ENCODE data around the gene CSMD2. TPM values are rescaled to one million over a fixed set of nuclear protein-coding genes. Genes with fewer than 3 reads are reported as not detected.

Gene CSMD2
- total RNA-seq, 2 experiments from 2014 or later: not detected

DNA sequence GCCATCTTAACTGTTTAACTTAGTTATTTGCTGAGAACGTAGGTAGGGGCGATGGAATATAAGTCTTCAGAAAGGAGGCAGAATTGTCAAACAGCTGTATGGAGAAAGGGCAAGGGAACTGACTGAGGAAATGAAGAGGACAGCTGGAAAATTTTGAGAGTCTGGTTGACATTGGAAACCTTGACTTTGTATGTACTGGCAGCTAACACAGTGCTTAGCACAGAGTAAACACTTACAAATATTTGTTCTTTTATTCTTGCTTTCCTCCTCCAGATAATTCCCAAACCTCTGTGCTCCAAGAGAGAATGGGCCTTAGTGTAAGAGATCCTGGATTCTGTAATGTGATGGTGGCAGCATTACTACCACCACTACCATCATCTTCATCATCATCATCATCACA, 601.3 kb downstream of the CSMD2 start:
- H3K27ac ChIP-seq (ENCODE audit: low read depth, low read length, poor library complexity, severe bottlenecking): no peak overlapping the region
- no peak overlapping the region for H2AFZ ChIP-seq (ENCODE audit: low read length)
- intact Hi-C loops (cut with micrococcal nuclease; ENCODE audit: unreplicated experiment): no loop called here
- no peaks in the 10 kb centered on the region for H3K9me2 ChIP-seq (ENCODE audit: insufficient read depth, low read length)
- no peaks in the 10 kb centered on the region for H3K36me3 ChIP-seq (ENCODE audit: insufficient read depth, low read length)
- BruUV-seq (replicated peaks): no TSS peak
- DNase-seq (ENCODE audit: low spot score): no peak
- no peak overlapping the region for H3K4me3 ChIP-seq (ENCODE audit: low read depth, low read length, poor library complexity, severe bottlenecking)
- no peaks in the 10 kb centered on the region for H4K20me1 ChIP-seq (ENCODE audit: insufficient read depth, low read length)
- H3K4me1 ChIP-seq (ENCODE audit: insufficient read depth, low read length, poor library complexity, severe bottlenecking): no peaks in the 10 kb centered on the region
- ChIA-PET POLR2A (no interaction called here), CTCF (ENCODE audit: unreplicated experiment) (no interaction called here)
- H3K79me2 ChIP-seq (ENCODE audit: insufficient read depth, low read depth, low read length): no peaks in the 10 kb centered on the region
- no peaks in the 10 kb centered on the region for H3K9me3 ChIP-seq (ENCODE audit: low read length)
- TF ChIP-seq EZH2phosphoT487 (IDR thresholded peaks at IDR 0.05; ENCODE audit: borderline replicate concordance, low read depth, low read length) (no peak), CTCF (conservative IDR thresholded peaks at IDR 0.05; ENCODE audit: low read length) (no peak)
- no peak overlapping the region for H3K4me2 ChIP-seq (ENCODE audit: low read length)

- no peak for TF ChIP-seq CTCF (conservative IDR thresholded peaks at IDR 0.05; ENCODE audit: low read length)
- no peak for TF ChIP-seq EZH2phosphoT487 (IDR thresholded peaks at IDR 0.05; ENCODE audit: borderline replicate concordance, low read depth, low read length)
- no peak for DNase-seq (ENCODE audit: low spot score)
- Histone ChIP-seq H3K4me2 (ENCODE audit: low read length) (no peak overlapping the region), H3K36me3 (ENCODE audit: insufficient read depth, low read length) (no peaks in the 10 kb centered on the region), H2AFZ (ENCODE audit: low read length) (no peak overlapping the region), H3K4me3 (ENCODE audit: low read depth, low read length, poor library complexity, severe bottlenecking) (no peak overlapping the region), H3K79me2 (ENCODE audit: insufficient read depth, low read depth, low read length) (no peaks in the 10 kb centered on the region), H3K9me3 (ENCODE audit: low read length) (no peaks in the 10 kb centered on the region), H3K4me1 (ENCODE audit: insufficient read depth, low read length, poor library complexity, severe bottlenecking) (no peaks in the 10 kb centered on the region), H4K20me1 (ENCODE audit: insufficient read depth, low read length) (no peaks in the 10 kb centered on the region), H3K27ac (ENCODE audit: low read depth, low read length, poor library complexity, severe bottlenecking) (no peak overlapping the region), H3K9me2 (ENCODE audit: insufficient read depth, low read length) (no peaks in the 10 kb centered on the region)
- no TSS peak for BruUV-seq (replicated peaks)
- CTCF ChIA-PET (ENCODE audit: unreplicated experiment): no interaction called here
- intact Hi-C loops (cut with micrococcal nuclease; ENCODE audit: unreplicated experiment): no loop called here
- POLR2A ChIA-PET: no interaction called here
Observed at GRCh38 chr1:33562563-33562962, 602.5 kb downstream of the CSMD2 start.

DNA sequence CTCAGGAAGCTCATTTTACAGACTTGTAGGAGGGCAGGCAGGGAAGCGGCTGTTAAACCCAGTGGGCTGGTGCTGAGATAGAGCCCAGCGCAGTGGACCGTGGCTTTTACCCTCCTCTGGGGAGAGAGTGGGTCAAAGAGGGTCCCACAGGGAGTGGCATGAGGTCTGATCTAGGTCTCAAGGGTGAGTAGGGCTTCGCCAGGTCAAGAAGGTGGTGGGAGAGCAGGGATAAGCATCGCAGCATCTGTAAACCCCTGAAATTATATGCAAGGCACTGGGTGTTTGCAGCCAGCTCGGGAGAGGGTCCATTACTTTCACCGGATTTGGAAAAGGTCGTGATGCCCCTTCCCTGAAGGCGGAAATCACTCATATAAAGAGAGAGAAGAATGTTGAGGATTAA, 603.5 kb downstream of the CSMD2 start:
- no TSS peak for BruUV-seq (replicated peaks)
- Histone ChIP-seq H3K79me2 (ENCODE audit: insufficient read depth, low read depth, low read length) (no peaks in the 10 kb centered on the region), H4K20me1 (ENCODE audit: insufficient read depth, low read length) (no peaks in the 10 kb centered on the region), H3K9me2 (ENCODE audit: insufficient read depth, low read length) (no peaks in the 10 kb centered on the region), H3K4me1 (ENCODE audit: insufficient read depth, low read length, poor library complexity, severe bottlenecking) (no peaks in the 10 kb centered on the region), H3K4me2 (ENCODE audit: low read length) (no peak overlapping the region), H3K36me3 (ENCODE audit: insufficient read depth, low read length) (no peaks in the 10 kb centered on the region), H2AFZ (ENCODE audit: low read length) (no peak overlapping the region), H3K9me3 (ENCODE audit: low read length) (no peaks in the 10 kb centered on the region), H3K27ac (ENCODE audit: low read depth, low read length, poor library complexity, severe bottlenecking) (no peak overlapping the region), H3K4me3 (ENCODE audit: low read depth, low read length, poor library complexity, severe bottlenecking) (no peak overlapping the region)
- intact Hi-C loops (cut with micrococcal nuclease; ENCODE audit: unreplicated experiment): no loop called here
- ChIA-PET CTCF (ENCODE audit: unreplicated experiment) (no interaction called here), POLR2A (no interaction called here)
- no peak for DNase-seq (ENCODE audit: low spot score)
- TF ChIP-seq CTCF (conservative IDR thresholded peaks at IDR 0.05; ENCODE audit: low read length) (no peak), EZH2phosphoT487 (IDR thresholded peaks at IDR 0.05; ENCODE audit: borderline replicate concordance, low read depth, low read length) (no peak)
